ENCODE data around the gene DCT.
A peak's percentile ranks its signal among the peaks of the same experiment; 100 is the strongest.

The DCT gene

DNA sequence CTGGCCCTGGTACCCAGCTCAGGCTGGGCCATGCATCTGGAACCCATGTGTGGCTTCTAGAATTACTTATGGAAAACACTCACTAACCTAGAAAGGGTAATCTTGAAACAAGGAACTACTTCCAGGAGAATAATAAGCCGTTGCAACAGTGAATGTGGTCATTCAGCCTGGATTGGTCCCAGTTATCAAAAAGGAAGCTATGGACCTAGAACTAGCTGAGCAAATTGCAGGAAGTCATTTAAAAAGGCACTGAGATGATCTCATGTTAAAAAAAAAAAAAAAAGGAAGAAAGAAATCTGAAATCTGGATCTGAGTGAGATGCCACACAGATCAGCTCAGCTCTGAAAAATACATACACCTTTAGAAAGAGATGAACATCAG, 59.6 kb downstream of the DCT start:
- Mint-ChIP-seq H3K4me1 (ENCODE audit: low read depth) (peaks cover 51% of the 10 kb centered on the region), H3K36me3 (ENCODE audit: low read depth) (peaks cover 24% of the 10 kb centered on the region), H3K9me3 (peaks cover 17% of the 10 kb centered on the region), H3K27me3 (no peaks in the 10 kb centered on the region), H3K27ac (peak overlapping the region; percentile 69), H3K4me3 (no peak overlapping the region)

GRCh38 chr13:94419304-94419924, 60.1 kb downstream of the DCT start:
- Mint-ChIP-seq H3K9me3 (peaks cover 17% of the 10 kb centered on the region), H3K36me3 (ENCODE audit: low read depth) (peaks cover 24% of the 10 kb centered on the region), H3K27ac (peak overlapping the region; percentile 69)

DNA sequence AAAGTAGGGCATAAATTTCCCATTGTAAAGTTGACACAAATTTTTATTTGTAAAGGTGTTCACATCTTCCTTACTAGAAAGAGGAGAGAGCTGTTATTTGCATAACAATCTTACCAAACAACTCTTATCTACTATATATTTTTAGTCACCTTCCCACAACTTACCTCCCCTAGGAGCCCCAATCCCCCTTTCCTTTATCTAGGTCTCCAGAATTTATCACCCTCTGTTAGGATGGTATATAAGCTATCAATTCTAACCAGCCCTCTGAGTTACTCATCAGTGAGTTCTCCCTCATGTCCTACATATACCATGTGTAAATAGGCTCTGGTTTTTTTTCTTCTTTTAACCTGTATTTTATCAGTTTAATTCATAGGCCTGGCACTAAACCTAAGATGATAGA, 62.2 kb downstream of the DCT start:
- peaks cover 17% of the 10 kb centered on the region for H3K9me3 Mint-ChIP-seq
- H3K4me1 Mint-ChIP-seq (ENCODE audit: low read depth): peaks cover 63% of the 10 kb centered on the region

More at GRCh38 chr13:94419304-94419924, 60.1 kb downstream of the DCT start:
- H3K27me3 Mint-ChIP-seq: no peaks in the 10 kb centered on the region
- peak overlapping the region; percentile 79 for H3K4me3 Mint-ChIP-seq
- H3K4me1 Mint-ChIP-seq (ENCODE audit: low read depth): peaks cover 51% of the 10 kb centered on the region

GRCh38 chr13:94416454-94417080, 62.9 kb downstream of the DCT start:
- Mint-ChIP-seq H3K9me3 (peaks cover 16% of the 10 kb centered on the region), H3K4me1 (ENCODE audit: low read depth) (peaks cover 69% of the 10 kb centered on the region), H3K4me3 (no peak overlapping the region), H3K36me3 (ENCODE audit: low read depth) (peaks cover 22% of the 10 kb centered on the region), H3K27me3 (no peaks in the 10 kb centered on the region), H3K27ac (no peak overlapping the region)

More for the DNA sequence above, 62.2 kb downstream of the DCT start:
- Mint-ChIP-seq H3K4me3 (no peak overlapping the region), H3K27ac (peak overlapping the region; percentile 8), H3K36me3 (ENCODE audit: low read depth) (peaks cover 24% of the 10 kb centered on the region), H3K27me3 (no peaks in the 10 kb centered on the region)

- H3K27ac Mint-ChIP-seq: no peak overlapping the region
Measured at GRCh38 chr13:94415500-94416237, 63.8 kb downstream of the DCT start.

DNA sequence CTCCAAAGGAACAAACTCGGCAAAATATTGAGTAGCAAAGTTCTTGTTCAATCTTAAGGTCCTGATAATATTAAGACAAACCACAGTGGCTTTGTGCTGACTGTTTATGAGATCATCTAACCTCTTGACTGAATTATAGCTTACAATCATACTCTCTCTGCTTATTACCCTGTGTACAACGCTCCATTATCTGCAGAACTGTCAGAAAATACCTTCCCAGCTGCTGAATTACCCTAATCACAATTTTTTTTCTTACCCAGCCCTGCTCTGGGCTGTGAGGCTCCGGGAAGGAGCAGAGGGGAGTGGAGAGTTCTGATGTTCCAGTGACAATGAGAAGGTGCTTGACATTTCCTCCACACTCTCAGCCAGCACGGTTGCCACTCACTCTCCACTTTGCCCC, 64.8 kb downstream of the DCT start:
- Mint-ChIP-seq H3K27me3 (no peaks in the 10 kb centered on the region), H3K4me3 (no peak overlapping the region), H3K36me3 (ENCODE audit: low read depth) (peaks cover 14% of the 10 kb centered on the region), H3K27ac (no peak overlapping the region), H3K4me1 (ENCODE audit: low read depth) (peaks cover 53% of the 10 kb centered on the region), H3K9me3 (peaks cover 9% of the 10 kb centered on the region)

More at GRCh38 chr13:94415500-94416237, 63.8 kb downstream of the DCT start:
- Mint-ChIP-seq H3K36me3 (ENCODE audit: low read depth) (peaks cover 14% of the 10 kb centered on the region), H3K27me3 (no peaks in the 10 kb centered on the region), H3K9me3 (peaks cover 9% of the 10 kb centered on the region), H3K4me1 (ENCODE audit: low read depth) (peaks cover 63% of the 10 kb centered on the region), H3K4me3 (no peak overlapping the region)

DNA sequence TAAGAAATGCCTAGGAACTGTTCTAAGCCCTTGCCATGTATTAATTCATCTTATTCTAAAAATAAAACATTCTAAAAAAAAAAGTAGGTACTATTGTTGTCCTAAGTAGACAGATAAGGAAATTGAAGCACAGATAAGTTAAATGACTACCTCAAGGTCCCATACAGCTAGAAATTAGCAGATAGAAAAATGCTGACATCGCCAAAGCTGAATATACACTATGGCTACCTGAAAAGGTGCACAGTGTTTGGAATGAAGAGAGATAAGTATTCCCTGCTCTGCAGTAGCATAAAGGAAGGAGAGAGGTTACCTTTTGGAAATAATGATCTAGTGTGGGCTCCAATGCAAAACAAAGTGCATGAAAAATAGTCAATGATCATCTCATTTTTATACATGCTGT, 65.3 kb downstream of the DCT start:
- Mint-ChIP-seq H3K4me1 (ENCODE audit: low read depth) (peaks cover 47% of the 10 kb centered on the region), H3K27ac (no peak overlapping the region), H3K9me3 (peaks cover 9% of the 10 kb centered on the region), H3K36me3 (ENCODE audit: low read depth) (peaks cover 14% of the 10 kb centered on the region), H3K27me3 (no peaks in the 10 kb centered on the region), H3K4me3 (no peak overlapping the region)

- Mint-ChIP-seq H3K36me3 (ENCODE audit: low read depth) (peaks cover 14% of the 10 kb centered on the region), H3K4me3 (no peak overlapping the region), H3K27me3 (no peaks in the 10 kb centered on the region), H3K27ac (no peak overlapping the region), H3K9me3 (peaks cover 9% of the 10 kb centered on the region), H3K4me1 (ENCODE audit: low read depth) (peaks cover 42% of the 10 kb centered on the region)
Measured at GRCh38 chr13:94413598-94413944, 65.9 kb downstream of the DCT start.

DNA sequence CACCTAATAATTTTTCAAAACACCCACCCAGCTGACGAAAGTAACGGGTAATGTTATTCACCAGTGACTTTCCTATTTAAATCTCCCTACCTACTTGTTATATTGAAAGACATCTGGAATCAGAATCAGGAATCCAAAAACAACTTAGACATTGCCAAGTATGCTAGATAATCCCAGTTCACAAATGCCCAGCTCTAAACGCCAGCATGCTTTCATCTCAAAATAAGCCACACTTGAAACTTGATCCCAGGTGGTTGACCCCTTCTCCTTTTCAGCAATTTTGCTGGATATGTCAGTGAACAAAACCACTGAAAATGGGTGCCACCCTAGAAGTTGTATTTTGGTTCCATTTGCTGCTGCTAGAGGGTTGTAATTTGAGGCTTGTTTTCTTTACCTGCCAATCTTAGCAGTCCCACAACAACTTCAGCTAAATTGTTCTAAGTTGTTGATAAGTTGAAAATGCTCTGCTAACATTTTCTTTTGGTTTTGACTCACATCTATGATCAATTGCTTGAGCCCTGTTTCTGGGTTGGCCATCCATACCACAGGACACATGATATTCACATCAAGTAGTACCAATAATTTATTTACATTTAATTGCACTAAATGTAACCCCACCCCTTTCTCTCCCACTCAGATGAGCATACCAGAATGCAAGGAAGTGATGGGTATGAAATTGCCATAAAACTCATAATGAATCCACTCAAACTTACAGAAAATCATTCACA, 66.4 kb downstream of the DCT start:
- peaks cover 4% of the 10 kb centered on the region for H3K27me3 Mint-ChIP-seq
- H3K4me3 Mint-ChIP-seq: no peak overlapping the region
- H3K36me3 Mint-ChIP-seq (ENCODE audit: low read depth): peaks cover 14% of the 10 kb centered on the region
- peaks cover 36% of the 10 kb centered on the region for H3K4me1 Mint-ChIP-seq (ENCODE audit: low read depth)
- peaks cover 9% of the 10 kb centered on the region for H3K9me3 Mint-ChIP-seq
- H3K27ac Mint-ChIP-seq: no peak overlapping the region

- Mint-ChIP-seq H3K27me3 (peaks cover 4% of the 10 kb centered on the region), H3K36me3 (ENCODE audit: low read depth) (peaks cover 8% of the 10 kb centered on the region), H3K27ac (peak overlapping the region; percentile 40), H3K4me3 (no peak overlapping the region), H3K4me1 (ENCODE audit: low read depth) (peaks cover 25% of the 10 kb centered on the region), H3K9me3 (peaks cover 2% of the 10 kb centered on the region)
Measured at GRCh38 chr13:94411747-94412146, 67.7 kb downstream of the DCT start.

- H3K9me3 Mint-ChIP-seq: no peaks in the 10 kb centered on the region
- no peaks in the 10 kb centered on the region for H3K36me3 Mint-ChIP-seq (ENCODE audit: low read depth)
- peaks cover 4% of the 10 kb centered on the region for H3K27me3 Mint-ChIP-seq
- no peak overlapping the region for H3K4me3 Mint-ChIP-seq
- H3K27ac Mint-ChIP-seq: no peak overlapping the region
- peaks cover 22% of the 10 kb centered on the region for H3K4me1 Mint-ChIP-seq (ENCODE audit: low read depth)
Measured at GRCh38 chr13:94408314-94409036, 71.0 kb downstream of the DCT start.

DNA sequence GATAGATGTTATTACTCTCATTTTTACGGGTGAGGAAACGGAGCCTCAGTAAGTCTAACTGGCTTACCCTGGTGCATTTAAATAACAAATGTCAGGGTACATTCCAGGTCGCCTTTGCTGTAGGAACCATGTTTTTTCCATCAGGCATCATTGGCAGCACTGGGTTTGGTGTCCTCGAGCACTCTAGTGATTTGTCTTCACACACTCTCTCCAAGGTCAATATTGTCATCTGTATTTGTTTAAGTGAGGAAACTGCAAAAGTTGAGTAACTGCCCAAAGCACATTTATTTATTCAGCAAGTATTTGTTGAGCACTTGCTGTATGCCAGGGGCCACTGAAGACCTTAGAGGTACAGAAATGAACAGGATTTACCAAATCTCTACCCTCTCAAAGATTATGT, 78.6 kb downstream of the DCT start:
- Mint-ChIP-seq H3K4me3 (no peak overlapping the region), H3K27me3 (peaks cover 6% of the 10 kb centered on the region), H3K27ac (no peak overlapping the region), H3K9me3 (no peaks in the 10 kb centered on the region), H3K36me3 (ENCODE audit: low read depth) (no peaks in the 10 kb centered on the region), H3K4me1 (ENCODE audit: low read depth) (peaks cover 8% of the 10 kb centered on the region)

DNA sequence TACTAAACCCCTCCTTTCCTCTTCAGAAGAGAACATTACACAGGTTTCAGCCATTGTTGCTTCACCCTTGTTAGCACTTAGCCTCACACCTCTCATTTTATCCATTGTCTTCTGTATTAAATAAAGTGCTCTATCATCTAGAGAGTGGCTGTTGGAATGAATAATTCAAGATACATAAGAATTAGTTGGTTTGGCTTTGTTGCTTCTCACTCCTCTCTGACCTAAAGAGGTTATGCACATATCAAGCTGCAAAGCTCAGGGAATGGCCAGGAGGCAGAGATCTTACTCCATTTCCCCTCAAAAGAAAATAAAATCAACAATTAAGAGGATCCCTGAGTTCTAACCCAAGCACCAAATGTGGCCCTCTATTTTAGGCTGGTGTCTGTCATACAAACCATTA, 79.7 kb downstream of the DCT start:
- no peak overlapping the region for H3K27ac Mint-ChIP-seq
- H3K4me3 Mint-ChIP-seq: no peak overlapping the region
- peaks cover 8% of the 10 kb centered on the region for H3K4me1 Mint-ChIP-seq (ENCODE audit: low read depth)
- no peaks in the 10 kb centered on the region for H3K36me3 Mint-ChIP-seq (ENCODE audit: low read depth)
- H3K9me3 Mint-ChIP-seq: no peaks in the 10 kb centered on the region
- H3K27me3 Mint-ChIP-seq: peaks cover 6% of the 10 kb centered on the region

DNA sequence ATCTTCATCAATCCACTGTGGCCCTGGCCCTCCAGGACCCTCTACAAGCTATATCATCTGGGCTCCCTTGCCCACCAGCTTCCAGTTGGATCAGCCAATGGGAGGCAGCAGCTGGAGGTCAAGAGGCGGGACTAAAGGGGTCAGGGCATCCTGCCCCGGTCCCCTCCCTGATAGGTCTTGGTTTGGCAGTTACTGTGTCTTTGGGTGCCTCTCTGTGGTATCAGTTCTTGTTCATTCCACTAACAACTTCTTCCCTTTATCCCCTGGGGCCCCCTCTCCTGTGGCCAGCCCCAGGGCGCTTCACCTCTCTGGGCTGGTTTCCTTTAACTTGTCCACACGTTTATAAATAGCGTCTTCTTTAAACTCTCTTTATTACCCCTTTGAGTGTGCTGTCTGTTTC, 83.6 kb downstream of the DCT start:
- H3K36me3 Mint-ChIP-seq (ENCODE audit: low read depth): no peaks in the 10 kb centered on the region
- no peak overlapping the region for H3K4me3 Mint-ChIP-seq
- H3K27ac Mint-ChIP-seq: no peak overlapping the region
- peaks cover 6% of the 10 kb centered on the region for H3K27me3 Mint-ChIP-seq
- peaks cover 8% of the 10 kb centered on the region for H3K4me1 Mint-ChIP-seq (ENCODE audit: low read depth)
- no peaks in the 10 kb centered on the region for H3K9me3 Mint-ChIP-seq
